Upper lobe of left lung (tissue), 6 donors: Measurements from ENCODE around the gene RAMAC. TPM values are rescaled to one million over a fixed set of nuclear protein-coding genes. Genes with fewer than 3 reads are reported as not detected.

ENCODE experiments used
- ATAC-seq, 2 donors: fragments of 200-7000 bp; cut with Tn5 transposase; one replicate each; pipeline ENCODE4 v1.9.1; 2022; ENCODE audit warnings: mild to moderate bottlenecking in 2 of 2, moderate library complexity in 2 of 2; ENCODE audit not compliant: low FRiP score in 2 of 2
- DNase-seq, 2 donors: peaks; one replicate each; pipeline ENCODE4 v3.0.0-alpha.2; 2019 to 2020
- H3K27ac ChIP-seq, 4 donors: fragments of 200-600 bp; sonication (generic); one replicate each; pipeline ENCODE4 v1.5.1; 2016 to 2019
- H3K27me3 ChIP-seq, 4 donors: fragments of 200-600 bp; sonication (generic); one replicate each; pipeline ENCODE4 v1.5.1; 2017 to 2019
- H3K36me3 ChIP-seq, 4 donors: fragments of 200-600 bp; sonication (generic); one replicate each; pipeline ENCODE4 v1.5.1; 2016 to 2019
- H3K4me1 ChIP-seq, 4 donors: fragments of 200-600 bp; sonication (generic); one replicate each; pipeline ENCODE4 v1.5.1; 2018 to 2019
- H3K4me3 ChIP-seq, 4 donors: fragments of 200-600 bp; sonication (generic); one replicate each; pipeline ENCODE4 v1.5.1; 2017 to 2019; ENCODE audit warnings: mild to moderate bottlenecking in 2 of 4, moderate library complexity in 1 of 4
- H3K9me3 ChIP-seq, 4 donors: fragments of 200-600 bp; sonication (generic); one replicate each; pipeline ENCODE4 v1.5.1; 2018 to 2019
- CTCF ChIP-seq, 6 experiments: fragments of 450-650 bp in 4 of 6; fragments of 200-600 bp in 2 of 6; sonication (generic) in 2 of 6; IDR thresholded peaks; one replicate each; pipeline ENCODE4 v1.5.1; 2016 to 2019; ENCODE audit warnings: antibody characterized with exemption in 6 of 6
- EP300 ChIP-seq, 4 donors: sonication (generic); formaldehyde crosslinking; IDR thresholded peaks; one replicate each; pipeline ENCODE4 v1.5.1; 2017; ENCODE audit warnings: antibody characterized with exemption in 4 of 4, control low read depth in 2 of 4
- POLR2A ChIP-seq, 4 donors: fragments of 450-650 bp; IDR thresholded peaks; one replicate each; pipeline ENCODE4 v1.5.1; 2016 to 2017; ENCODE audit warnings: antibody characterized with exemption in 4 of 4, mild to moderate bottlenecking in 2 of 4
- POLR2AphosphoS5 ChIP-seq, 2 donors: sonication (generic); formaldehyde crosslinking; IDR thresholded peaks; one replicate each; pipeline ENCODE4 v1.5.1; 2017; ENCODE audit warnings: antibody characterized with exemption in 2 of 2
- WGBS, 2 donors: methylation state at CpG; one replicate each; pipeline ENCODE4 v1.1.5; 2017 to 2018; 5-methylcytosine and 5-hydroxymethylcytosine counted together
- total RNA-seq, 6 donors: library from RNA; depleted of rRNA in 4 of 6; stranded (reverse); fragments of >200 nt in 4 of 6; gene quantifications; one replicate each; pipeline versions ENCODE4 v1.1.0 to v1.2.1, GENCODE V29; 2016 to 2021
- donor health status: DM: no; HTN: no; CAD: no; lungs with moderate emphysema.
- donor health status: DM: no; HTN: yes; CAD: no; lungs with severe emphysema.

RAMAC gene
- total RNA-seq, 6 donors from 2014 or later, result 9.1 to 24.6 (median 17.6) TPM; not detected in 1

- H3K36me3 ChIP-seq, result no peaks in the 10 kb centered on the region
- 63 to 68% methylated on average over 4 of the region's 4 CpGs for WGBS, 2 donors
- H3K9me3 ChIP-seq, result no peaks in the 10 kb centered on the region
- no peak overlapping the region for H3K4me3 ChIP-seq
- no peaks in the 10 kb centered on the region for H3K27me3 ChIP-seq
- no peak for TF ChIP-seq POLR2AphosphoS5 (IDR thresholded peaks at IDR 0.05)
- TF ChIP-seq CTCF (IDR thresholded peaks at IDR 0.05), result no peak
- no peak for TF ChIP-seq EP300 (IDR thresholded peaks at IDR 0.05)
- TF ChIP-seq POLR2A (IDR thresholded peaks at IDR 0.05), result no peak
- DNase-seq (no peak), ATAC-seq (no peak)
- H3K27ac ChIP-seq, result no peak overlapping the region
- no peaks in the 10 kb centered on the region for H3K4me1 ChIP-seq
Measured at GRCh38 chr15:82966671-82967071, 19.3 kb upstream of the RAMAC start.

- ATAC-seq, result no peak
- no peak overlapping the region for H3K27ac ChIP-seq
Measured at GRCh38 chr15:82968066-82968465, 17.9 kb upstream of the RAMAC start.

GRCh38 chr15:82969353-82969752 lies 16.7 kb upstream of the RAMAC start:
- Histone ChIP-seq H3K4me3 (no peak overlapping the region), H3K36me3 (no peaks in the 10 kb centered on the region), H3K4me1 (no peaks in the 10 kb centered on the region), H3K9me3 (no peaks in the 10 kb centered on the region), H3K27me3 (no peaks in the 10 kb centered on the region), H3K27ac (no peak overlapping the region)
- WGBS, 2 donors, result 76 to 79% methylated on average over 7 of the region's 7 CpGs
- ATAC-seq (no peak), DNase-seq (no peak)
- TF ChIP-seq POLR2A (IDR thresholded peaks at IDR 0.05), result no peak
- no peak for TF ChIP-seq CTCF (IDR thresholded peaks at IDR 0.05)
- no peak for TF ChIP-seq EP300 (IDR thresholded peaks at IDR 0.05)
- TF ChIP-seq POLR2AphosphoS5 (IDR thresholded peaks at IDR 0.05), result no peak

More at GRCh38 chr15:82968066-82968465, 17.9 kb upstream of the RAMAC start:
- 63 to 64% methylated on average over 4 of the region's 4 CpGs for WGBS, 2 donors
- Histone ChIP-seq H3K27me3 (no peaks in the 10 kb centered on the region), H3K4me3 (no peak overlapping the region), H3K4me1 (no peaks in the 10 kb centered on the region), H3K36me3 (no peaks in the 10 kb centered on the region), H3K9me3 (no peaks in the 10 kb centered on the region)
- no peak for TF ChIP-seq POLR2A (IDR thresholded peaks at IDR 0.05)
- no peak for TF ChIP-seq POLR2AphosphoS5 (IDR thresholded peaks at IDR 0.05)
- DNase-seq, result no peak

GRCh38 chr15:82970078-82970686 lies 15.8 kb upstream of the RAMAC start:
- Histone ChIP-seq H3K36me3 (no peaks in the 10 kb centered on the region), H3K27ac (no peak overlapping the region), H3K27me3 (no peaks in the 10 kb centered on the region), H3K4me3 (no peak overlapping the region), H3K9me3 (no peaks in the 10 kb centered on the region), H3K4me1 (no peaks in the 10 kb centered on the region)
- DNase-seq, result no peak
- no peak for ATAC-seq
- 43 to 51% methylated on average over 3 of the region's 3 CpGs for WGBS, 2 donors
- TF ChIP-seq POLR2AphosphoS5 (IDR thresholded peaks at IDR 0.05), result no peak
- TF ChIP-seq CTCF (IDR thresholded peaks at IDR 0.05), result no peak
- TF ChIP-seq POLR2A (IDR thresholded peaks at IDR 0.05), result no peak
- no peak for TF ChIP-seq EP300 (IDR thresholded peaks at IDR 0.05)

GRCh38 chr15:82970696-82971095 lies 15.3 kb upstream of the RAMAC start:
- Histone ChIP-seq H3K27me3 (no peaks in the 10 kb centered on the region), H3K4me3 (no peak overlapping the region), H3K27ac (no peak overlapping the region), H3K36me3 (no peaks in the 10 kb centered on the region), H3K9me3 (no peaks in the 10 kb centered on the region), H3K4me1 (no peaks in the 10 kb centered on the region)
- TF ChIP-seq POLR2AphosphoS5 (IDR thresholded peaks at IDR 0.05) (no peak), EP300 (IDR thresholded peaks at IDR 0.05) (no peak), CTCF (IDR thresholded peaks at IDR 0.05) (no peak), POLR2A (IDR thresholded peaks at IDR 0.05) (no peak)
- 63 to 69% methylated on average over 1 of the region's 1 CpG for WGBS, 2 donors
- no peak for DNase-seq
- no peak for ATAC-seq
